Renal pelvis (tissue), 12 donors: Measurements from ENCODE around the gene PYDC1. TPM values are rescaled to one million over a fixed set of nuclear protein-coding genes. Genes with fewer than 3 reads are reported as not detected.
"Not testable (repeated sequence)": the region's sequence is repeated elsewhere in the genome, so short reads cannot be mapped to it uniquely, and the experiment has no call there.

Experiments
- DNase-seq: peaks from one replicate; pipeline ENCODE4 v3.0.0-alpha.2; 2013
- long read RNA-seq, 16 experiments: transcript quantifications; one replicate each; lab custom pipeline, GENCODE V29; 2026
- polyA plus RNA-seq, 3 donors: library from polyadenylated mRNA; unstranded; fragments of 120-200 nt; gene quantifications; one replicate each; pipeline ENCODE4 v1.2.1, GENCODE V29; 2013; ENCODE audit not compliant: insufficient read length in 3 of 3

Gene PYDC1
- polyA plus RNA-seq, result not detected
- long read RNA-seq, donor 1, result 0 reads
- long read RNA-seq, donor 2, result 0 reads
- long read RNA-seq, donor 3, result 0 reads
- long read RNA-seq, donor 4, result 0 reads
- long read RNA-seq, donor 5, result 0 reads
- long read RNA-seq, donor 6, result 0 reads
- long read RNA-seq, donor 7, result 0 reads
- long read RNA-seq, donor 8, result 0 reads
- long read RNA-seq, donor 9, result 0 reads
- long read RNA-seq, donor 10, result 0 reads
- long read RNA-seq, donor 11, result 0 reads
- long read RNA-seq, donor 12, result 0 reads
- long read RNA-seq, donor 13, result 0 reads
- long read RNA-seq, donor 14, result 0 reads
- long read RNA-seq, donor 15, result 0 reads
- long read RNA-seq, donor 16, result 0 reads

DNA sequence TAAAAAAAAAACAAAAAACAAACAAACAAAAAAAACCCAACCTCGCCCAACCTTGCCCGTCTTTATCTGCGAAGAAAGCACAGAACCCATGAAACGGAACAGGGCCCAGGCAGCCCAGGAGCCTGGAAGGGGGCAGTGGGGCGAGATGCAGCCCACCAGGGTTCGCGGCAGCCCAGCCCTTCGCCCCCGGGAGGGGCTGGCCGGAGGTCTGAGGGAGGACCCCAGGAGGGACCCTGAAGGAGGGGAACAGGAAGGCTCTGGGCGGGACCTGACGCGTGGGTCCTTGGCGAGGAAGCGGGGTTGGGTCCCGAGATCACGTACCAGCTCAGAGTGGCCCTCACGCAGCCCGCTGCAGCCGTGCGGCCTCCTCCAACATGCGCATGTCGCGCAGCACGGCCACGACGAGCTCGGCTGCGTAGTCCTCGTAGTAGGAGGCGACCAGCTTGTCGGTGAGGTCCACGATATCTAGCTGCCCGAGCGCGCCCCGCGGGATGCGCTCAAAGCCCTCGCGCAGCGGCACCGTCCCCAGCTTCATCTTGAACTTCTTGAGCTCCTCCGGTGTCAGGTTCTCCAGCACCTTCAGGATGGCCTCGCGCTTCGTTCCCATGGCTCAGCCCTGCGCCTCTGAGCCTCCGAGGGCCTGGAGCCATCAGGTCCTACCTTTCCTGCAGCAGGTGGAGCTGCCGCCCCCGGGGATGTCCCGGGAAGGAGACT, at the start of gene PYDC1:
PYDC1 (minus strand) TSS at position 714 of the 714 bp plus-strand sequence; CDS start at position 607, 107 bp downstream.
- DNase-seq, result no peak

DNA sequence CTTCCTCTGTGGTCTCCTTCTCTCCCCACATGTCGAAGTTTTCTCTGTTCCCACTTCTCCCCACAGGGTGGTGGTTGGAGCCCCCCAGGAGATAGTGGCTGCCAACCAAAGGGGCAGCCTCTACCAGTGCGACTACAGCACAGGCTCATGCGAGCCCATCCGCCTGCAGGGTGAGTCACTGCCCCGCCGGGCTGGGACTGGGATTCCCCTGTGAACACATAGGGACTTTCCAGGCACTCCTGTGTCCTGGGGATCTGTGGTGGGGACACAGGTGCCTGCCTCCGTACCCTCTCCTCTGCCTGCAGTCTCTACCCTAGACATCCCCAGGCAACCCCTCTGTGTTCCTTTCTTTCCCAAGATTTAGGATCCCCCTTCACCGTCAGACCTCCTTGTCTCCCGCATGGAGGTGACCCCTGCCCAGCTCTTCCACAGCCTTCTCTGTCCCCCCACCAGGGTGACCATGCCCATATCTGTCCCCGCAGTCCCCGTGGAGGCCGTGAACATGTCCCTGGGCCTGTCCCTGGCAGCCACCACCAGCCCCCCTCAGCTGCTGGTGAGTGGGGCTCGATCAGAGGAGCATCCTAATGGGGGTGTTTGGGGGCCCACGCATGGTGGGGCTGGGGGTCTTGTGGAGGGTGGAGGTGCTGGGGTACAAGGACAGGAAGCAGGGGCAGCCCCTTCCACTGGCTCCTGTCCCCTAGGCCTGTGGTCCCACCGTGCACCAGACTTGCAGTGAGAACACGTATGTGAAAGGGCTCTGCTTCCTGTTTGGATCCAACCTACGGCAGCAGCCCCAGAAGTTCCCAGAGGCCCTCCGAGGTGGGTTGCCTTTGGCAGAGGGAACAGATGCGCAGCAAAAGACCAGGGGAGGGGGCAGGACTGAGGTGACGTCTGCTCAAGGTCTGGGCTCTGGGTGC, 48.7 kb upstream of the PYDC1 start:
- DNase-seq, result no peak

- no peak for DNase-seq
Observed at GRCh38 chr16:31262084-31262483, 45.1 kb upstream of the PYDC1 start.

GRCh38 chr16:31260136-31260931, 43.4 kb upstream of the PYDC1 start:
- no peak for DNase-seq

- no peak for DNase-seq
Observed at GRCh38 chr16:31258366-31258765, 41.4 kb upstream of the PYDC1 start.

GRCh38 chr16:31256466-31256865, 39.5 kb upstream of the PYDC1 start:
- DNase-seq, result no peak

DNA sequence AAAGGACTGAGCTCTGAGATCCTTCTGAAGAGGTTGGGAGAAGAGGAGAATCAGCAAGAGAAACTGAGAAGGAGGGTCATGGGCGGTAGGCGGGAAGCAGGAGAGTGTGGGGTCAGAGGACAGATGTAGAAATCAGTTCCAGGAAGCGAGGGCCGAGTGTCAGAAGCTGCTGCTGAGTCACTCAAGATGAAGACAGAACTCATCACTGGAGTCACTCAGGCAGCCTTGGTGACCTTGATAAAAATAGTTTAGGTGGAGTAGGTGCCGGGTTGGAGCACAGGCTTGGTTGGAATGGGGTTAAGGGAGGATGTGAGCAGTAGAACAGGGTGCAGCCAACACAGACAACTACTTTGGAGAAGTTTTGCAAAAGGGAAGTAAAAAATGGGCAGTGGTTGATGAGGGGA, 36.7 kb upstream of the PYDC1 start:
- no peak for DNase-seq

GRCh38 chr16:31251435-31251834, 34.5 kb upstream of the PYDC1 start:
- no peak for DNase-seq

DNA sequence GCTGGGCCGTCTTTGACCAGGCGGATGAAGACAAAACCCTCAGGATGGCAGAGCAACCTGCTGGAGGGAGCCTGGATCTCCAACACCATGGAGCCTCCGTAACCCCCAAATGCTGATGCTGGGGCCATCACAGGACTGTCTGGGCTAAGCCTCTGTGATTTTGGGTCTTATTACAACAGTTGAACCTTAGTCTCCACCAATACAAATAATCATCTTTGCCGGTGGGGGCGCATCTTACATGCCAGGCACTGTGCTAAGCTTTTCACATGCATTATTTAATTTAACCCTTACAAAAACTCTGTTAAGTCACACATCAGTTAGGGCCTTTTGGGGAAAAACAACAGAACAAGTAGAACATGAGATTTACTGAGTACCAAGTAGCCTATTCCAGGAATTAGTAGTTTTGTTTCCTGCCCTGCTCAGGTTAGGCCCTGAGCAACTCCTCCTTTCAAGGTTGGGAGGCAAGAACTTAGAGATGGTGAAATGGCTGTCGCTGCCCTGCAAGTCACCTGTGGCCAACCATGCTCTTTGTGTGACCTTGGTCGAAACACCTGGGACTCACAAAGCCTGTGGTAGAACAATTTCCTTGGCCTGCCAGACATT, 33.9 kb upstream of the PYDC1 start:
- DNase-seq, result no peak

DNA sequence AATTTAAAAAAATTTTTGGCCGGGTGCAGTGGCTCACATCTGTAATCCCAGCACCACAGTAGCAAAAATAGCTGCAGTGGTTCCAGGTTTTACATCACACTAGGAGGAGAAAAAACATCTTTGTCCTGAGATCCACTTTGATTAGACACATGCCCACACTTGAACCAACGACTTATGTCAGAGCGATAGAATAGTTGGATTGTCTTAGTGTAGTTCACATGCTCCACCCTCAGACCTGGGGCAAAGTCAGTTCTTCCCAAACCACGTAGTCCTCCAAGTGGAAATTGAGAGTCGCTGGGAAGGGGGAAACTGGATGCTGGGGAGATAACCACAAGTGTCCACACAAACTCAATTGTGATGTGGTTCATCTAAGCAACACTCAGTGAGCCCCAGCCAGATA, 31.4 kb upstream of the PYDC1 start:
- no peak for DNase-seq

DNA sequence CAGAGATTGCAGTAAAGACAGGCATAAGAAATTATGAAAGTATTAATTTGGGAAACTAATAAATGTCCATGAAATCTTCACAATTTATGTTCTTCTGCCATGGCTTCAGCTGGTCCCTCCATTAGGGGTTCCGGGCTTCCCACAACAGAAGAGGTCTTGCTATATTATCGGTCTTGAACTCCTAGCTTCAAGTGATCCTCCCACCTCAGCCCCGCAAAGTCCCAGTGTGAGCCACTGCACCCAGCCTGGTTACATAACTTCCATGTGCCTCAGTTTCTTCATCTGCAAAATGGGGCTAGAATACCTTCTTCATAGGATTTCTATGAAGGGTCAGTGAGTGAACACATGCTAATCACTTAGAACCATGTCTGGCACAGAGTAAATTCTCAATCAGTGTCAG, 29.4 kb upstream of the PYDC1 start:
- DNase-seq, result no peak

DNA sequence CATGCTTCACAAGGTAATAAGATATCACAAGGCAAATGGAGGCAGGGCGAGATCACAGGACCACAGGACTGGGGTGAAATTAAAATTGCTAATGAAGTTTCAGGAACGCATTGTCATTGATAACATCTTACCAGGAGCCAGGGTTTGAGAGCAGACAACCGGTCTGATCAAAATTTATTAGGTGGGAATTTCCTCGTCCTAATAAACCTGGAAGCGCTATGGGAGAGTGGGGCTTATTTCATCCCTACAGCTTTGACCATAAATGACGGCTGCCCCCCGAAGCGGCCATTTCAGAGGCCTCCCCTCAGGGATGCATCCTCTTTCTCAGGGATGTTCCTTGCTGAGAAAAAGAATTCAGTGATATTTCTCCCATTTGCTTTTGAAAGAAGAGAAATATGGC, 28.7 kb upstream of the PYDC1 start:
- not testable (repeated sequence) for DNase-seq

GRCh38 chr16:31243734-31244670, 27.1 kb upstream of the PYDC1 start:
- no peak for DNase-seq

- no peak for DNase-seq
Observed at GRCh38 chr16:31242206-31242605, 25.3 kb upstream of the PYDC1 start.

DNA sequence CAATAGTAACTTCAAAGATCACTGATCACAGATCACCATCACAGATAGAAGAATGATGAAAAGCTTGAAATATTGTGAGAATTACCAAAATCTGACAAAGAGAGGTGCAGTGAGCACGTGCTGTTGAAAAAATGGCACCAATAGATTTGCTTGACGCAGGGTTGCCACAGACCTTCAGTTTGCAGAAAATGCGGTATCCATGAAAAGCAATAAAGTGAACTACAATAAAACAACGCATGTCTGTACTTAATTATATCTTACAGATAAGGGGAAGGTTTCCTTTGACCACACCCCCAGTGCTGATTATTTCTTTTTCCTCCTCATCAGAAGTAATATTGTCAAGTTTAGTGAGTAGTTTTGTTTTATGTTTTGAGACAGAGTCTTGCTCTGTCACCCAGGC, 21.1 kb upstream of the PYDC1 start:
- DNase-seq, result no peak

- DNase-seq, result no peak
Observed at GRCh38 chr16:31229501-31229900, 12.6 kb upstream of the PYDC1 start.

DNA sequence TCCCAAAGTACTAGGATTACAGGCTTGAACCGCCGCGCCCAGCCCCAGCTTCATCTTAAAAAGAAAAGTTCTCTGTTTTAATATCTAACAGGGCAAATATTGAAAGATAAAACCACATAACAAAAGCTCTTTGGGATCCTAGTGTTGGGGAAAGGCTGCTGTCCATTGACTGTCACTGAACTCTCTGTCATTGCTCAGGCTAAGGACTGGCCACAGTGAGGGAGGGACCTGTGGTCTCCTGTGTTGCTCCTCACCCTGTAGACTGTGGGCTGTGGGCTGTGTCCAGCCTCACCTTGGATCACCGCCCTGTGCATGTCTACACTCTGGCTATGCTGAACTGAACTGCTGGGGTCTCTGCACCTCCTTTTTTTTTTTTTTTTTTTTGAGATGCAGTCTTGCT, 11.3 kb upstream of the PYDC1 start:
- no peak for DNase-seq

DNA sequence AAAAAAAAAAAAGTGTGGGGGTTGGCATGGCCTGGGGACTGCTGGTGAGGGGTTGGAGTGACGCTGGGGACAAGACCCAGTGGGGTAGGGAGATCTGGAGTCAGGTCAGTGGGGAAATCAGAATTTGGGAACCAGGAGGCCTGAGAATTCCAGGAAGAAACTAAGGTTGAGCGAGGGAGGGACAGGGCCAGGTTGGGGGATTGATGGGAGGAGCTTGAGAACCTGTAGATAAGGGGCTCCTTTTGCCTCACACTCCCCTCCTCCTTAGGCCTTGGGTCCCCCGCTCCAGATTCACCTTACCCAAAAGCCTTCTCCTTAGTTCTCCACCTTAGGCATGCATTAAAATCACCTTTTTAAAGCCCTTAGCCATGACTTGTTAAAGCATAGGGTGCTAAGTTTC, 8.3 kb upstream of the PYDC1 start:
- no peak for DNase-seq

GRCh38 chr16:31224092-31224955, 7.4 kb upstream of the PYDC1 start:
- no peak for DNase-seq
